ENCODE measurements around the gene MN1. TPM values are rescaled to one million over a fixed set of nuclear protein-coding genes. Genes with fewer than 3 reads are reported as not detected.

MN1 gene
- 0.47 and 6.0 TPM in 2 replicates for total RNA-seq (ENCODE audit: low replicate concordance)

GRCh38 chr22:27801616-27802345 is at the start of gene MN1:
MN1 (minus strand) TSS chr22:27801756; CDS start chr22:27800543, 1,213 bp downstream.

Other genes with a start within 250 kb of the MN1 start
- gene PITPNB, start 117.5 kb upstream of the MN1 start, total RNA-seq (ENCODE audit: low replicate concordance) = 17.1 and 18.5 TPM in 2 replicates

Measured in smooth muscle cell of the coronary artery (primary cell).